ENCODE measurements around the gene PAQR6.

The PAQR6 gene

DNA sequence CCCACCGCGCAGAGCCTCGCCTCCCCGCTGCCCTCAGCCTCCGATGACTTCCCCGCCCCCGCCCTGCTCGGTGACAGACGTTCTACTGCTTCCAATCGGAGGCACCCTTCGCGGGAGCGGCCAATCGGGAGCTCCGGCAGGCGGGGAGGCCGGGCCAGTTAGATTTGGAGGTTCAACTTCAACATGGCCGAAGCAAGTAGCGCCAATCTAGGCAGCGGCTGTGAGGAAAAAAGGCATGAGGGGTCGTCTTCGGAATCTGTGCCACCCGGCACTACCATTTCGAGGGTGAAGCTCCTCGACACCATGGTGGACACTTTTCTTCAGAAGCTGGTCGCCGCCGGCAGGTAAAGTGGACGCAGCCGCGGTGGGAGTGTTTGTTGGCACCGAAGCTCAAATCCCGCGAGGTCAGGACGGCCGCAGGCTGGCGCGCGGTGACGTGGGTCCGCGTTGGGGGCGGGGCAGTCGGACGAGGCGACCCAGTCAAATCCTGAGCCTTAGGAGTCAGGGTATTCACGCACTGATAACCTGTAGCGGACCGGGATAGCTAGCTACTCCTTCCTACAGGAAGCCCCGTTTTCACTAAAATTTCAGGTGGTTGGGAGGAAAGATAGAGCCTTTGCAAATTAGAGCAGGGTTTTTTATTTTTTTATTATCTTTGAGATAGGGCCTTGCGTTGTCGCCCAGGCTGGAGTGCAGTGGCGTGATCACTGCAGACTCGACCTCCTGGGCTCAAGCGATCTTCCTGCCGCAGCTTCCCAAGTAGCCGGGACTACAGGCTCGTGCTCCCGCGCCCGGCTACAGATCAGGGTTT, 34.8 kb downstream of the PAQR6 start, which contains the start of gene PMF1:
Gene PMF1 (plus strand): TSS at position 175 of the 811 bp plus-strand sequence. CDS start 9 bp downstream, at position 184.
- TF ChIP-seq, protein P1, sequence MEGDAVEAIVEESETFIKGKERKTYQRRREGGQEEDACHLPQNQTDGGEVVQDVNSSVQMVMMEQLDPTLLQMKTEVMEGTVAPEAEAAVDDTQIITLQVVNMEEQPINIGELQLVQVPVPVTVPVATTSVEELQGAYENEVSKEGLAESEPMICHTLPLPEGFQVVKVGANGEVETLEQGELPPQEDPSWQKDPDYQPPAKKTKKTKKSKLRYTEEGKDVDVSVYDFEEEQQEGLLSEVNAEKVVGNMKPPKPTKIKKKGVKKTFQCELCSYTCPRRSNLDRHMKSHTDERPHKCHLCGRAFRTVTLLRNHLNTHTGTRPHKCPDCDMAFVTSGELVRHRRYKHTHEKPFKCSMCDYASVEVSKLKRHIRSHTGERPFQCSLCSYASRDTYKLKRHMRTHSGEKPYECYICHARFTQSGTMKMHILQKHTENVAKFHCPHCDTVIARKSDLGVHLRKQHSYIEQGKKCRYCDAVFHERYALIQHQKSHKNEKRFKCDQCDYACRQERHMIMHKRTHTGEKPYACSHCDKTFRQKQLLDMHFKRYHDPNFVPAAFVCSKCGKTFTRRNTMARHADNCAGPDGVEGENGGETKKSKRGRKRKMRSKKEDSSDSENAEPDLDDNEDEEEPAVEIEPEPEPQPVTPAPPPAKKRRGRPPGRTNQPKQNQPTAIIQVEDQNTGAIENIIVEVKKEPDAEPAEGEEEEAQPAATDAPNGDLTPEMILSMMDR (IDR thresholded peaks at IDR 0.05; ENCODE audit: borderline replicate concordance, control extremely low read depth, extremely low read depth, insufficient read depth, missing control alignments) = no peak
- peak; percentile 99 for DNase-seq (ENCODE audit: low spot score)
- in situ Hi-C loops (cut with MboI; ENCODE audit: low sequenced_read_pairs, unreplicated experiment) = no loop called here

DNA sequence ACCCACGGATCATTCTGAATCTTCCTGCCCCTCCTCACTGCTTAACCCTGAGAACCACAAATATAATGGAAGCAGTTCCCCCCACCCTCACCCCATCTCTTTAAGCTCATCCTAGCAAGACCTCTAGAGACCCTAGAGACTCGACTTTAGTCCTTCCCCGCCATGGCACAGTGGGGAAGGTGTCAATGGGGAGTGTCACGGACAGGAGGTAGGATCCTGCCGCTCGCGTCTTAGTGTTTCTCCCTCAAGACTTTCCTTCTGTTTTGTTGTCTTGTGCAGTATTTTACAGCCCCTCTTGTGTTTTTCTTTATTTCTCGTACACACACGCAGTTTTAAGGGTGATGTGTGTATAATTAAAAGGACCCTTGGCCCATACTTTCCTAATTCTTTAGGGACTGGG, 35.7 kb downstream of the PAQR6 start:
- in situ Hi-C loops (cut with MboI; ENCODE audit: low sequenced_read_pairs, unreplicated experiment) = no loop called here
- DNase-seq (ENCODE audit: low spot score) = no peak
- TF ChIP-seq, protein P1 (IDR thresholded peaks at IDR 0.05; ENCODE audit: borderline replicate concordance, control extremely low read depth, extremely low read depth, insufficient read depth, missing control alignments) = no peak

DNA sequence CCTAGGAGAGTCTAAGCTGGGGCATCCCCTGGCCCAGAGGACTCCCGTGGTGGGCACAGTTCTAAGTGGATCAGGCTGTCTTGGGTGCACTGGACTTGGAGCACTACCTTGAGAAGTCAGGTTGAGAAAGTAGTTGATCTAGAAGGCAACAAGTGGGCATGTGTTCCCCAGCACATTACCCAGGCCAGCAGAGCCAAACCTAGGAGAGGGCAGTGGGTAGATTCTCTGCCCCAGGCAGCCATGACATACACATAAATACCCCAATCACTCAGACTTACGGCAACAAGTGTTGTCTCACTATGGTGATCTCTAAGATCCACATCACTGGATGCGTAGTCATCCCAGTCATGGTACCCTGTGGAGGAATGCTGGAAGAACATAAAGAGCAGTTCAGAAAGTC, 36.6 kb downstream of the PAQR6 start:
- in situ Hi-C loops (cut with MboI; ENCODE audit: low sequenced_read_pairs, unreplicated experiment) = no loop called here
- DNase-seq (ENCODE audit: low spot score) = no peak
- TF ChIP-seq, protein P1 (IDR thresholded peaks at IDR 0.05; ENCODE audit: borderline replicate concordance, control extremely low read depth, extremely low read depth, insufficient read depth, missing control alignments) = no peak

DNA sequence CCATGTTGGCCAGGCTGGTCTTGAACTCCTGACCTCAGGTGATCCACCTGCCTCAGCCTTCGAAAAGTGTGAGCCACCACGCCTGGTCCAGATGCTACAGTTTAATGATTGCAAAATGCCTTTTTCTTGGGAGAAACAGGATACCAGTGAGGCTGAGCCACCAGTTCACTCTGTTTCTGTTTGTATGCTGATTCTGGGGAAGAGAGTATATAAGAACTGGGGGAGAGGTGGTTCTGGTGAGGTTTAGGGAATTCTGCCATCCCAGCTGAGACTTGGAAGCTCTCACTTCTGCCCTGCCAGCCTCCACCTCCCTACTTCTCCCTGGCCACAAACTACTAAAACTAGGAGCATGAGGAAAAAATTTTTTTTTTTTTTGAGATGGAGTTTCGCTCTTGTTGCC, 43.2 kb downstream of the PAQR6 start:
- TF ChIP-seq, protein P1 (IDR thresholded peaks at IDR 0.05; ENCODE audit: borderline replicate concordance, control extremely low read depth, extremely low read depth, insufficient read depth, missing control alignments) = no peak
- in situ Hi-C loops (cut with MboI; ENCODE audit: low sequenced_read_pairs, unreplicated experiment) = no loop called here
- no peak for DNase-seq (ENCODE audit: low spot score)

DNA sequence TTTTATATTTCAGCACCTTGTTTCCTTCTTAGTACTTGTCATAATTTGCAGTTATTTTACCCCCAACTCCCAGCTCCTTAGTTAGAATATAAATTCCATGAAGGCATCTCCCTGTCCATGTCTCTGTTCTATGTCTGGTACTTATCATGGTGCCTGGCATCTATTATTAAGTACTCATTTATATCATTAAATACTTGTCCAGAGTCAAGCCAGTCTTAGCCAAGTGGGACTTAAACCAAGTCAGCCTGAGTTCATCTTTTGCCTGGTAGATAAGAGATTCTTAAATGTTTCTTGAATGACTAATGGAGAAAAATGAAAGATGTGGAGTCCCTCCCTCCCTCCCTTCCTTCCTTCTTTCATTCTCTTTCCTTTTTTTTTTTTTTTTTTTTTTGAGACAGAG, 44.5 kb downstream of the PAQR6 start:
- in situ Hi-C loops (cut with MboI; ENCODE audit: low sequenced_read_pairs, unreplicated experiment) = no loop called here
- TF ChIP-seq, protein P1 (IDR thresholded peaks at IDR 0.05; ENCODE audit: borderline replicate concordance, control extremely low read depth, extremely low read depth, insufficient read depth, missing control alignments) = no peak
- no peak for DNase-seq (ENCODE audit: low spot score)

DNA sequence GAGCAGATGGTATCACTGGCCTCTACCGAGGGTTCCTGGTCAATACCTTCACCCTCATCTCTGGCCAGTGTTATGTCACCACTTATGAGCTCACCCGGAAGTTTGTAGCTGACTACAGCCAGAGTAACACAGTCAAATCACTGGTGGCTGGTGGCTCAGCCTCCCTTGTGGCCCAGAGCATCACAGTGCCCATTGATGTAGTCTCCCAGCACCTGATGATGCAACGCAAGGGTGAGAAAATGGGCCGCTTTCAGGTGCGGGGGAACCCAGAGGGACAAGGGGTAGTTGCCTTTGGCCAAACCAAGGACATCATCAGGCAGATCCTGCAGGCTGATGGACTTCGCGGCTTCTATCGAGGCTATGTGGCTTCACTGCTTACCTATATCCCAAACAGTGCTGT, 47.8 kb downstream of the PAQR6 start:
- DNase-seq (ENCODE audit: low spot score) = no peak
- TF ChIP-seq, protein P1 (IDR thresholded peaks at IDR 0.05; ENCODE audit: borderline replicate concordance, control extremely low read depth, extremely low read depth, insufficient read depth, missing control alignments) = no peak
- in situ Hi-C loops (cut with MboI; ENCODE audit: low sequenced_read_pairs, unreplicated experiment) = no loop called here
